IMR-90 (cell line): ENCODE data around the gene TXNDC11. TPM values are rescaled to one million over a fixed set of nuclear protein-coding genes. Genes with fewer than 3 reads are reported as not detected.

ENCODE experiments used
- ATAC-seq: fragments of 200-7000 bp; cut with Tn5 transposase; 2 replicates; pipeline ENCODE4 v1.9.1; 2020; ENCODE audit warnings: low read depth, mild to moderate bottlenecking, moderate library complexity
- BruUV-seq: library from RNA; stranded (reverse); fragments of 400-500 nt; replicated peaks from 2 replicates; lab custom pipeline; 2021; lab: Mats Ljungman, UMichigan
- CTCF ChIA-PET: fragments of 300-600 bp; formaldehyde crosslinking; extraction: SDS; loops from one replicate; lab custom pipeline; 2021; ENCODE audit warnings: antibody characterized with exemption; lab: Yijun Ruan, JAX
- POLR2A ChIA-PET: fragments of 300-600 bp; sonication (Branson Sonifier 250); formaldehyde crosslinking; loops from one replicate; lab custom pipeline; 2022; ENCODE audit warnings: antibody characterized with exemption; ENCODE audit not compliant: unreplicated experiment; lab: Charles Lee
- DNase-seq: peaks from one replicate; pipeline ENCODE4 v3.0.0; 2013
- H2AFZ ChIP-seq: replicated peaks from 2 replicates; pipeline ENCODE3; 2013; ENCODE audit warnings: low read length, mild to moderate bottlenecking; ENCODE audit not compliant: poor library complexity
- H2AK5ac ChIP-seq: 2 replicates; pipeline ENCODE4 v1.6.1; 2013; ENCODE audit warnings: low read depth, low read length, inconsistent platforms
- H2AK9ac ChIP-seq: replicated peaks from 2 replicates; pipeline ENCODE3; 2013; ENCODE audit warnings: mild to moderate bottlenecking, low read depth, low read length, moderate library complexity; ENCODE audit not compliant: poor library complexity
- H2BK120ac ChIP-seq: 2 replicates; pipeline ENCODE4 v1.6.1; 2013; ENCODE audit warnings: low read depth, low read length, inconsistent platforms
- H2BK15ac ChIP-seq: 3 replicates; pipeline ENCODE4 v1.6.1; 2013; ENCODE audit warnings: low read depth, low read length, inconsistent platforms
- H2BK20ac ChIP-seq: 2 replicates; pipeline ENCODE4 v1.6.1; 2013; ENCODE audit warnings: low read depth, mild to moderate bottlenecking, inconsistent platforms, low read length, moderate library complexity
- H2BK5ac ChIP-seq: 2 replicates; pipeline ENCODE4 v1.6.1; 2013; ENCODE audit warnings: mild to moderate bottlenecking, low read depth, low read length, inconsistent platforms; ENCODE audit not compliant: poor library complexity, severe bottlenecking
- H3K14ac ChIP-seq: replicated peaks from 2 replicates; pipeline ENCODE4 v1.6.1; 2013; ENCODE audit warnings: low read depth, low read length, inconsistent platforms
- H3K18ac ChIP-seq: 2 replicates; pipeline ENCODE4 v1.6.1; 2013; ENCODE audit warnings: low read depth, low read length, control low read depth
- H3K23ac ChIP-seq: 2 replicates; pipeline ENCODE4 v1.6.1; 2013; ENCODE audit warnings: low read depth, low read length, inconsistent platforms
- H3K27ac ChIP-seq: 2 replicates; pipeline ENCODE4 v1.5.1; 2013; ENCODE audit warnings: mild to moderate bottlenecking, control low read depth, low read length; ENCODE audit not compliant: insufficient read depth
- H3K27me3 ChIP-seq: 2 replicates; pipeline ENCODE4 v1.6.1; 2013; ENCODE audit warnings: low read length; ENCODE audit not compliant: control insufficient read depth, insufficient read depth
- H3K36me3 ChIP-seq: 2 replicates; pipeline ENCODE4 v1.6.1; 2013; ENCODE audit warnings: low read length, mixed read lengths; ENCODE audit not compliant: control insufficient read depth, insufficient read depth
- H3K4ac ChIP-seq: 2 replicates; pipeline ENCODE4 v1.6.1; 2013; ENCODE audit warnings: low read depth, low read length, inconsistent platforms
- H3K4me1 ChIP-seq: 2 replicates; pipeline ENCODE4 v1.6.1; 2013; ENCODE audit warnings: low read length, mixed read lengths; ENCODE audit not compliant: control insufficient read depth, insufficient read depth
- H3K4me2 ChIP-seq: 2 replicates; pipeline ENCODE4 v1.6.1; 2013; ENCODE audit warnings: low read depth, mild to moderate bottlenecking, control low read depth, low read length, moderate library complexity
- H3K4me3 ChIP-seq: 2 replicates; pipeline ENCODE4 v1.5.1; 2013; ENCODE audit warnings: low read depth, mild to moderate bottlenecking, control low read depth, low read length, moderate library complexity; ENCODE audit not compliant: insufficient read depth
- H3K56ac ChIP-seq: 2 replicates; pipeline ENCODE4 v1.6.1; 2013; ENCODE audit warnings: low read length, inconsistent platforms; ENCODE audit not compliant: insufficient read depth; ENCODE audit errors: extremely low read depth
- H3K79me1 ChIP-seq, 2 experiments: 2 replicates each; pipeline ENCODE4 v1.6.1; 2013; ENCODE audit warnings: low read length in 2 of 2, inconsistent platforms in 1 of 2, low read depth in 1 of 2
- H3K9ac ChIP-seq: 2 replicates; pipeline ENCODE4 v1.6.1; 2013; ENCODE audit warnings: low read depth, low read length, control low read depth
- H3K9me1 ChIP-seq: 2 replicates; pipeline ENCODE4 v1.6.1; 2013; ENCODE audit warnings: low read length, inconsistent platforms; ENCODE audit not compliant: insufficient read depth
- H3K9me3 ChIP-seq: 2 replicates; pipeline ENCODE4 v1.6.1; 2013; ENCODE audit warnings: low read length; ENCODE audit not compliant: control insufficient read depth, insufficient read depth
- H4K20me1 ChIP-seq: 2 replicates; pipeline ENCODE4 v1.6.1; 2013; ENCODE audit warnings: low read length, inconsistent platforms; ENCODE audit not compliant: insufficient read depth
- H4K5ac ChIP-seq: 2 replicates; pipeline ENCODE4 v1.6.1; 2013; ENCODE audit warnings: mild to moderate bottlenecking, low read depth, low read length, control low read depth
- H4K8ac ChIP-seq, 2 experiments: 2 replicates each; pipeline ENCODE4 v1.6.1; 2013; ENCODE audit warnings: low read depth in 2 of 2, low read length in 2 of 2, control low read depth in 1 of 2, inconsistent platforms in 1 of 2
- H4K91ac ChIP-seq: 2 replicates; pipeline ENCODE4 v1.6.1; 2013; ENCODE audit warnings: low read depth, low read length, inconsistent platforms; ENCODE audit not compliant: insufficient read depth
- BHLHE40 ChIP-seq: fragments of 150-350 bp; IDR thresholded peaks from 2 replicates; pipeline ENCODE4 v1.6.1; 2016; ENCODE audit warnings: mild to moderate bottlenecking, low read depth, low read length
- CEBPB ChIP-seq: IDR thresholded peaks from 2 replicates; pipeline ENCODE4 v1.6.1; 2012; ENCODE audit warnings: low read depth, low read length, improper control_type of control experiment
- CHD1 ChIP-seq: IDR thresholded peaks from 2 replicates; pipeline ENCODE4 v1.6.1; 2012; ENCODE audit warnings: low read depth, low read length, improper control_type of control experiment
- FOS ChIP-seq: fragments of 150-350 bp; IDR thresholded peaks from 2 replicates; pipeline ENCODE4 v1.6.1; 2016; ENCODE audit warnings: low read depth, low read length
- MAFK ChIP-seq: IDR thresholded peaks from 2 replicates; pipeline ENCODE4 v1.6.1; 2012; ENCODE audit warnings: low read depth, low read length, improper control_type of control experiment
- MAZ ChIP-seq: IDR thresholded peaks from 2 replicates; pipeline ENCODE4 v1.6.1; 2012; ENCODE audit warnings: low read depth, mild to moderate bottlenecking, low read length, improper control_type of control experiment, moderate library complexity, borderline replicate concordance
- MXI1 ChIP-seq: IDR thresholded peaks from 2 replicates; pipeline ENCODE4 v1.6.1; 2012; ENCODE audit warnings: low read depth, mild to moderate bottlenecking, low read length, moderate library complexity, borderline replicate concordance
- NFE2L2 ChIP-seq: fragments of 150-350 bp; IDR thresholded peaks from 2 replicates; pipeline ENCODE4 v1.6.1; 2016; ENCODE audit warnings: low read depth, mild to moderate bottlenecking, low read length
- POLR2A ChIP-seq: IDR thresholded peaks from 2 replicates; pipeline ENCODE4 v1.6.1; 2012; ENCODE audit warnings: mild to moderate bottlenecking, low read depth, low read length
- RAD21 ChIP-seq: IDR thresholded peaks from 2 replicates; pipeline ENCODE4 v1.6.1; 2012; ENCODE audit warnings: low read length, improper control_type of control experiment
- RCOR1 ChIP-seq: IDR thresholded peaks from 2 replicates; pipeline ENCODE4 v1.6.1; 2012; ENCODE audit warnings: mild to moderate bottlenecking, low read length, improper control_type of control experiment; ENCODE audit not compliant: insufficient replicate concordance
- RFX5 ChIP-seq: IDR thresholded peaks from 2 replicates; pipeline ENCODE4 v1.8.0; 2012; ENCODE audit warnings: low read depth, mild to moderate bottlenecking, low read length, moderate library complexity
- SMC3 ChIP-seq: fragments of 150-350 bp; IDR thresholded peaks from 2 replicates; pipeline ENCODE4 v1.6.1; 2016; ENCODE audit warnings: low read depth, mild to moderate bottlenecking, antibody characterized with exemption, low read length, moderate library complexity
- dilution Hi-C: fragments of 300-500 bp; cut with HindIII; formaldehyde crosslinking; loops from one replicate; pipeline ENCODE4 v1.14.3; 2018; ENCODE audit warnings: low sequenced_read_pairs; ENCODE audit not compliant: unreplicated experiment
- in situ Hi-C: fragments of 300-500 bp; cut with MboI; formaldehyde crosslinking; loops from 3 replicates; pipeline ENCODE4 v1.14.3; 2019; ENCODE audit warnings: low sequenced_read_pairs, inconsistent platforms, mixed read lengths
- intact Hi-C: fragments of 100-400 bp; cut with micrococcal nuclease; formaldehyde crosslinking; loops from 2 replicates; pipeline ENCODE4 v1.10.0; 2022
- polyA plus RNA-seq, 3 experiments: library from polyadenylated mRNA; depleted of rRNA; stranded (reverse); fragments of >200 nt; gene quantifications; 2 replicates each; pipeline ENCODE4 v1.2.3, GENCODE V29; 2012; ENCODE audit warnings: low replicate concordance in 1 of 3
- total RNA-seq: library from RNA; depleted of rRNA; stranded (reverse); fragments of >200 nt; gene quantifications from 2 replicates; pipeline ENCODE4 v1.2.3, GENCODE V29; 2012
- TF ChIP-seq, protein P1 (sequence below): conservative IDR thresholded peaks from 2 replicates; pipeline ENCODE4 v1.5.1; 2012; ENCODE audit warnings: mild to moderate bottlenecking, low read depth, low read length, improper control_type of control experiment
- TF ChIP-seq, protein P2 (sequence below): fragments of 150-350 bp; IDR thresholded peaks from 2 replicates; pipeline ENCODE4 v1.6.1; 2017; ENCODE audit warnings: mild to moderate bottlenecking, antibody characterized with exemption, low read length, low read depth
- TF ChIP-seq, protein P3 (sequence below): fragments of 150-350 bp; IDR thresholded peaks from 2 replicates; pipeline ENCODE4 v1.6.1; 2016; ENCODE audit warnings: low read depth, mild to moderate bottlenecking, low read length, moderate library complexity, borderline replicate concordance

TXNDC11 gene
- total and polyA plus RNA-seq, 2 of the 4 experiments (the other 2 are of a cell fraction) = 25.3 to 42.9 TPM

DNA sequence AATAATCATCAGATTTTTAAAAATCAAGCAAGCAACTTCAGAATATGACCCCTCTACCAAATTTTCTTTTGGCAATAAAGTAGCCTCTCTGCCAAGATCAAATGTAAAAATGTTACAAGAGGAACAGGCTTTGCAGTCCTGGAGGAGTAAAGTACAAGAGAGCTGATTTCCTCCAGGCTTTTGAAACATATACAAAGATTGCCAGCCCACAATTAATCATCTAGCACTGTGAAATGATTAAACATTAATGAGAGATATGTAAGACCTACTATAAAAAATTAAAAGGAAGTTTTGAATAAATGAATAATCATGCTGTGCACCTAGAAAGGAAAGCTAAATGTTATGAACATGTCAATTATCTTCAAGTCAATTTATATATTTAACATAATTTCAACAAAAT, 26.3 kb downstream of the TXNDC11 start:
- no peak overlapping the region for H4K8ac ChIP-seq
- peaks cover 5% of the 10 kb centered on the region; the same call in 1 of the 2 replicates for H4K20me1 ChIP-seq
- no peak overlapping the region for H3K9ac ChIP-seq
- H3K4ac ChIP-seq = no peak overlapping the region
- H3K4me1 ChIP-seq = peaks cover 2% of the 10 kb centered on the region; the same call in 1 of the 2 replicates
- peaks cover 18 to 25% of the 10 kb centered on the region in 2 experiments for H3K79me1 ChIP-seq
- no peak for DNase-seq
- no peak overlapping the region for H2AK9ac ChIP-seq
- no peak overlapping the region for H3K23ac ChIP-seq
- ATAC-seq = no peak
- no peak overlapping the region for H2AK5ac ChIP-seq
- no peak overlapping the region for H3K56ac ChIP-seq
- H3K27me3 ChIP-seq = no peaks in the 10 kb centered on the region
- H3K36me3 ChIP-seq = peaks cover 29% of the 10 kb centered on the region
- H2BK20ac ChIP-seq = no peak overlapping the region
- in situ Hi-C loops (loop anchor here (10.0 kb wide), 1 partner anchor 752 kb away; no protein-coding TSS in a partner anchor), dilution Hi-C loops (no loop called here), intact Hi-C loops (loop anchor here (10.0 kb wide), 1 partner anchor 752 kb away; no protein-coding TSS in a partner anchor)
- H4K91ac ChIP-seq = no peak overlapping the region
- H2AFZ ChIP-seq = no peak overlapping the region
- no peaks in the 10 kb centered on the region for H3K9me1 ChIP-seq
- CTCF ChIA-PET = no interaction called here
- H3K18ac ChIP-seq = no peak overlapping the region
- BruUV-seq = no TSS peak
- no peak overlapping the region for H2BK120ac ChIP-seq
- H2BK5ac ChIP-seq = no peak overlapping the region
- TF ChIP-seq RAD21 (no peak), FOS (no peak), CEBPB (no peak), BHLHE40 (no peak), MXI1 (no peak), RFX5 (no peak), RCOR1 (no peak), NFE2L2 (no peak), MAZ (no peak), POLR2A (no peak), CHD1 (no peak), SMC3 (no peak), MAFK (no peak)
- TF ChIP-seq, protein P1, sequence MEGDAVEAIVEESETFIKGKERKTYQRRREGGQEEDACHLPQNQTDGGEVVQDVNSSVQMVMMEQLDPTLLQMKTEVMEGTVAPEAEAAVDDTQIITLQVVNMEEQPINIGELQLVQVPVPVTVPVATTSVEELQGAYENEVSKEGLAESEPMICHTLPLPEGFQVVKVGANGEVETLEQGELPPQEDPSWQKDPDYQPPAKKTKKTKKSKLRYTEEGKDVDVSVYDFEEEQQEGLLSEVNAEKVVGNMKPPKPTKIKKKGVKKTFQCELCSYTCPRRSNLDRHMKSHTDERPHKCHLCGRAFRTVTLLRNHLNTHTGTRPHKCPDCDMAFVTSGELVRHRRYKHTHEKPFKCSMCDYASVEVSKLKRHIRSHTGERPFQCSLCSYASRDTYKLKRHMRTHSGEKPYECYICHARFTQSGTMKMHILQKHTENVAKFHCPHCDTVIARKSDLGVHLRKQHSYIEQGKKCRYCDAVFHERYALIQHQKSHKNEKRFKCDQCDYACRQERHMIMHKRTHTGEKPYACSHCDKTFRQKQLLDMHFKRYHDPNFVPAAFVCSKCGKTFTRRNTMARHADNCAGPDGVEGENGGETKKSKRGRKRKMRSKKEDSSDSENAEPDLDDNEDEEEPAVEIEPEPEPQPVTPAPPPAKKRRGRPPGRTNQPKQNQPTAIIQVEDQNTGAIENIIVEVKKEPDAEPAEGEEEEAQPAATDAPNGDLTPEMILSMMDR = no peak
- TF ChIP-seq, protein P2, sequence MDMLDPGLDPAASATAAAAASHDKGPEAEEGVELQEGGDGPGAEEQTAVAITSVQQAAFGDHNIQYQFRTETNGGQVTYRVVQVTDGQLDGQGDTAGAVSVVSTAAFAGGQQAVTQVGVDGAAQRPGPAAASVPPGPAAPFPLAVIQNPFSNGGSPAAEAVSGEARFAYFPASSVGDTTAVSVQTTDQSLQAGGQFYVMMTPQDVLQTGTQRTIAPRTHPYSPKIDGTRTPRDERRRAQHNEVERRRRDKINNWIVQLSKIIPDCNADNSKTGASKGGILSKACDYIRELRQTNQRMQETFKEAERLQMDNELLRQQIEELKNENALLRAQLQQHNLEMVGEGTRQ = no peak
- TF ChIP-seq, protein P3, sequence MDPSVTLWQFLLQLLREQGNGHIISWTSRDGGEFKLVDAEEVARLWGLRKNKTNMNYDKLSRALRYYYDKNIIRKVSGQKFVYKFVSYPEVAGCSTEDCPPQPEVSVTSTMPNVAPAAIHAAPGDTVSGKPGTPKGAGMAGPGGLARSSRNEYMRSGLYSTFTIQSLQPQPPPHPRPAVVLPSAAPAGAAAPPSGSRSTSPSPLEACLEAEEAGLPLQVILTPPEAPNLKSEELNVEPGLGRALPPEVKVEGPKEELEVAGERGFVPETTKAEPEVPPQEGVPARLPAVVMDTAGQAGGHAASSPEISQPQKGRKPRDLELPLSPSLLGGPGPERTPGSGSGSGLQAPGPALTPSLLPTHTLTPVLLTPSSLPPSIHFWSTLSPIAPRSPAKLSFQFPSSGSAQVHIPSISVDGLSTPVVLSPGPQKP = no peak
- no peak overlapping the region for H3K4me3 ChIP-seq
- H3K9me3 ChIP-seq = no peaks in the 10 kb centered on the region
- H2BK15ac ChIP-seq = no peak overlapping the region
- POLR2A ChIA-PET = no interaction called here
- no peak overlapping the region for H3K14ac ChIP-seq
- no peak overlapping the region for H3K27ac ChIP-seq
- no peak overlapping the region for H4K5ac ChIP-seq
- no peak overlapping the region for H3K4me2 ChIP-seq
